Transverse colon (tissue), 3 donors: ENCODE results near the gene LRRC47.

Experiments used
- CTCF ChIP-seq, 5 experiments: fragments of 200-600 bp in 3 of 5; fragments of 450-650 bp in 2 of 5; sonication (generic) in 3 of 5; IDR thresholded peaks; 1 replicate in 2 of 5; 2 replicates in 3 of 5; pipeline ENCODE4 v1.5.1; 2016 to 2017; ENCODE audit warnings: antibody characterized with exemption in 5 of 5, inconsistent platforms in 3 of 5, mild to moderate bottlenecking in 2 of 5, moderate library complexity in 1 of 5
- EP300 ChIP-seq: sonication (generic); formaldehyde crosslinking; IDR thresholded peaks from one replicate; pipeline ENCODE4 v1.6.1; 2017; ENCODE audit warnings: antibody characterized with exemption, low read depth
- POLR2A ChIP-seq: fragments of 450-650 bp; IDR thresholded peaks from one replicate; pipeline ENCODE4 v1.6.1; 2016; ENCODE audit warnings: antibody characterized with exemption, mild to moderate bottlenecking, moderate library complexity

- TF ChIP-seq CTCF (IDR thresholded peaks at IDR 0.05), result no peak
- no peak for TF ChIP-seq POLR2A
- TF ChIP-seq EP300, result no peak
Measured at GRCh38 chr1:3820316-3820715, 24.0 kb upstream of the LRRC47 start.
